Stimulated activated CD4-positive, alpha-beta T cell treated with anti-CD3 and anti-CD28 coated beads, Interleukin-4, amount 100 ng/mL, for 48 hours (primary cell): Measurements from ENCODE around the gene SOHLH1.

Experiments used
- DNase-seq, 2 donors: peaks; one replicate each; pipeline ENCODE4 v3.0.0-alpha.2; 2020; ENCODE audit warnings: low read depth in 2 of 2

SOHLH1 gene

GRCh38 chr9:135661816-135662560, 37.3 kb downstream of the SOHLH1 start:
- no peak for DNase-seq

- DNase-seq = no peak
Measured at GRCh38 chr9:135660407-135660806, 38.9 kb downstream of the SOHLH1 start.

- DNase-seq = no peak
Measured at GRCh38 chr9:135659252-135659651, 40.0 kb downstream of the SOHLH1 start.

- no peak for DNase-seq
Measured at GRCh38 chr9:135657416-135657815, 41.9 kb downstream of the SOHLH1 start.

GRCh38 chr9:135655317-135655716, 44.0 kb downstream of the SOHLH1 start:
- DNase-seq = no peak

GRCh38 chr9:135650408-135650807, 48.9 kb downstream of the SOHLH1 start:
- no peak for DNase-seq

- DNase-seq = no peak
Measured at GRCh38 chr9:135649508-135649907, 49.8 kb downstream of the SOHLH1 start.

GRCh38 chr9:135648494-135649410, 50.5 kb downstream of the SOHLH1 start:
- no peak for DNase-seq

- no peak for DNase-seq
Measured at GRCh38 chr9:135647884-135648283, 51.4 kb downstream of the SOHLH1 start.

- DNase-seq = no peak
Measured at GRCh38 chr9:135644631-135645218, 54.6 kb downstream of the SOHLH1 start.
